ENCODE measurements around the gene DCLRE1C. TPM values are rescaled to one million over a fixed set of nuclear protein-coding genes. Genes with fewer than 3 reads are reported as not detected.

Gene DCLRE1C
- 18.7 and 21.4 TPM in 2 replicates for total RNA-seq

DNA sequence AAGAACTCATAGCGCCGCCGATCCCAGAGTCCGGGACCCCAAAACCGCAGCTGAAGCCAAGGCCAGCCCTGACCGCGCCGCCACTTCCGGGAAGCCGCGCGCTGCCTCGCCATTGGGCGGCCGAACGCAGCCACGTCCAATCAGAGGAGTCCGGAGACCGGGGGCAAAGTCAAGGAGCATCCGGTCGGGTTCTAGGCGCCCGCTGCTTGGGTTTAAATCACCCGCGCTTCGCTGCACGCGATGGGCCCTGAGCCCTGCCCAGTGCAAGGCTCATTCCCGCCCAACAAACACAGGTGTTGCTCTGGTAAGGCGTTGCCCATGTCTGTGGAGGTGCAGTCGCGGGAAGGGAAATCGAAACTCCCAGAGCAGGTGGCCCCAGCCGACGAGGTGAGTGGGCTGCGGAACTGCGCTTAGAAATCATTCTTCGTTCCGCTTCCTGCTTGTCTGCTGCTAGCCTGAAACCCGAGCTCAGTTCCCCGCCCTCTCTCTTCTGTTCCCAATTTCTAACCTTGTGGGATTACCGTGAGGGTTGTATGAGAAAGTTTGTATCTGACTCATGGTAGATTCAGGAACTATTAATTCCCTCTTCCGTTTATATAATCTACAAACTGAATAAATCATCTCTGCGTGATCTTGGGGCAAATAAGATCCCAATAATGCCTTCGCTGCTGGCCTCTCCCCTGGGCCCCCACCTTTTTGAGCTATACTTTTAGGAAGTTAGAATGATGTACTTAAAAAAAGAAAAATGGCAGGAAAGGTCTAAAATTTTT lies at the start of gene DCLRE1C:
TSS of gene DCLRE1C (minus strand) at position 96 of the 770 bp plus-strand sequence. CDS start at position 10, 86 bp downstream.

DNA sequence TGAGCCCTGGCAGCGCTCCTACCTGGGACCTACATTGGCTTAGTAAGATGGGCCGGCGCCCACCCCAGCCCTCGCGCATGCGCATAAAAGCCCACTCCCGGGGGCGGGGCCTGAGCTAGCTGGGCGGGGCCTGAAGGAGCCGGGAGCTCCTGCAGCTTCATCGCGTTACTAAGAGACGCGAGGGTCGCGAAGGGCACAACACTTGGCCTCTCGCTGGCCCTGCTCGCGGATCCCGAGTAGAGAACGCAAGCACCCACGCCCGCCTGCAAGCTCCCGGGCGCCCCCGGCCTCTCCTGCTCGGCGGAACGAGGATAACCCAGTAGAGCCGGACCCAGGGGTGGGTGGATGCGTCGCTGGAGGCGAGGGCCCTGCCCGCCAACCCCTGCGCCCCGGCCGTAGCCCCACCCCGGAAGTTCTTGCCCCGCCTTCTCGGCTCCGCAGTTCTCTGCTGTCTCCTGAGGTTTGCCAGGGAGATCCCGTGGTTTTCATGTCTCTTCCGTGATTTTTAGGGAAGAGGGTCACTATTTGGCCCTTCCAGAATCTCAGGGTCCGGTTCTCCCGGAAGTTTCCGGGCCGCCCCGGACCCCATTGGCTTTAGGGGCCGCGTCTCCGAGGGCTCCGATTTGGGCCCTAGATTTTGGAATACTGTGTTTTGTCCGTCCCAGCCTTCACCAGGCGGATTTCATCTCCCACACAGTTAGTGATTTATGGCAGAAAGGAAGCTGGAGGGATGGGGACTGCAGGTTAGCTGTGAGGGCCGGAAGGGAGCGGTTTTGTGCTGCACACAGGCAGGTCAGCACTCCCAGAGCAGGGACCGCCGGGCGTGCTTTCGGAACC lies 5.5 kb upstream of the DCLRE1C start, which contains the start of gene MEIG1:
TSS of gene MEIG1 (plus strand) at position 168 of the 837 bp plus-strand sequence. CDS start 7,081 bp downstream, outside the sequence.

DNA sequence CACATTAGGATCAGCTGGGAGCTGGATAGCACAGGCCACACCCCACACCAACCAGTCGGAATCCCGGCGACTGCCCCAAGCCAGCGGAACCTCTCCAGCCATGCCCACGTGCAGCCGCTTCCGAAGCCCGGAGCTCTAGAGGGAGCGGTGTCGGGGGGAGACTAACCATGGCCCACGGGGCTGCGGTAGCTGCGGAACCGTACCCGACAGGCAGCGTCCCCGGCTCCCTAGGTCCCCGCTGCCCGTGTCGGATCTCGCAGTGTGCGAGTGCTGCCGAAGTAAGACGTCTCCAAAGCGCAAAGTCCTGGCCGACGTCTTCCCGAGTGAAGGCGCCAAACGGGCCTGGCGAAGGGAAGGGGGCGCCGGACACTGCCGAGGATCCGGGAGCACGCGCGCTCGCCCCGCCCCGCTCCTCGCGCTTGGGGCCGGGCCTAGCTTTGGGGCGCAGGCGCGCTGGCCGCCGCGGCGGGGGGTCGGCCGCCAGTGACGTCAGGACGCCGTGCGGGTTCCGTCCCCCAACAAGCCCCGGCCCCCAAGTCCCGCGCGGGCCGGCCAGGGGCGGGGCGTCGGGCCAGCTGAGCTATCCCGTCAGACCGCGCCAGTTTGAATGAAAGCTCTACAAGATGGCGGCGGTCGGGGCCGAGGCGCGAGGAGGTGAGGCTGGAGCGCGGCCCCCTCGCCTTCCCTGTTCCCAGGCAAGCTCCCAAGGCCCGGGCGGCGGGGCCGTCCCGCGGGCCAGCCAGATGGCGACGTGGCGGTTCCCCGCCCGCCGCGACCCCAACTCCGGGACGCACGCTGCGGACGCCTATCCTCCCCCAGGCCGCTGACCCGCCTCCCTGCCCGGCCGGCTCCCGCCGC lies 75.4 kb downstream of the DCLRE1C start, which contains the start of gene SUV39H2:
TSS of gene SUV39H2 (plus strand) at position 601 of the 858 bp plus-strand sequence. CDS start at position 624, 23 bp downstream.

Other genes starting within 250 kb of the DCLRE1C start
- 30.1 and 48.4 TPM in 2 replicates for gene FAM107B, start 179.2 kb downstream of the DCLRE1C start, total RNA-seq
- gene CDNF, start 116.1 kb downstream of the DCLRE1C start, total RNA-seq = 2.7 and 3.5 TPM in 2 replicates
- gene HSPA14, start 115.8 kb downstream of the DCLRE1C start, total RNA-seq = 14.8 and 16.2 TPM in 2 replicates
- gene MSANTD7, start 115.8 kb downstream of the DCLRE1C start, total RNA-seq = 15.9 and 17.4 TPM in 2 replicates
- gene SUV39H2, start 75.2 kb downstream of the DCLRE1C start, total RNA-seq = 9.4 and 16.1 TPM in 2 replicates
- 0.91 TPM in 1 of 2 replicates, not detected in the other for gene MEIG1, start 5.3 kb upstream of the DCLRE1C start, total RNA-seq
- not detected in 2 replicates for gene OLAH, start 89.8 kb upstream of the DCLRE1C start, total RNA-seq
- 1.0 and 2.4 TPM in 2 replicates for gene ACBD7, start 134.7 kb upstream of the DCLRE1C start, total RNA-seq
- gene RPP38, start 143.3 kb upstream of the DCLRE1C start, total RNA-seq = 14.2 and 14.3 TPM in 2 replicates
- gene NMT2, start 214.6 kb upstream of the DCLRE1C start, total RNA-seq = 35.7 and 36.4 TPM in 2 replicates